Measurements from ENCODE around the gene SLC13A2.
"Not testable (repeated sequence)": the region's sequence is repeated elsewhere in the genome, so short reads cannot be mapped to it uniquely, and the experiment has no call there.

DNA sequence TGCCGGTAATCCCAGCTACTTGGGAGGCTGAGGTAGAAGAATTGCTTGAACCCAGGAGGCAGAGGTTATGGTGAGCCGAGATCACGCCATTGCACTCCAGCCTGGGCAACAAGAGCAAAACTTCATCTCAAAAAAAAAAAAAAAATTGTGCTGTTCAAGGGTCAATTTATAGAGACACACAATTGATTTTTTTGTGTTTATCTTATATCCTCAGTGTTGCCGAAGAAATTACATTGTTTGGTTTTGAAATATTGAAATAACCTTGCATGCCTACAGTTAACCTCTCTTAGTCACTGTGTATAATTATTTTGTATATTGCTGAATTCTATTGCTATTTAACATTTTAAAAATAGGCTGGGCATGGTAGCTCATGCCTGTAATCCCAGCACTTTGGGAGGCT lies 45.5 kb upstream of the SLC13A2 start:
- not testable (repeated sequence) for TF ChIP-seq POLR2AphosphoS5, POLR2A, EP300 (IDR thresholded peaks at IDR 0.05)
- TF ChIP-seq, protein P1, sequence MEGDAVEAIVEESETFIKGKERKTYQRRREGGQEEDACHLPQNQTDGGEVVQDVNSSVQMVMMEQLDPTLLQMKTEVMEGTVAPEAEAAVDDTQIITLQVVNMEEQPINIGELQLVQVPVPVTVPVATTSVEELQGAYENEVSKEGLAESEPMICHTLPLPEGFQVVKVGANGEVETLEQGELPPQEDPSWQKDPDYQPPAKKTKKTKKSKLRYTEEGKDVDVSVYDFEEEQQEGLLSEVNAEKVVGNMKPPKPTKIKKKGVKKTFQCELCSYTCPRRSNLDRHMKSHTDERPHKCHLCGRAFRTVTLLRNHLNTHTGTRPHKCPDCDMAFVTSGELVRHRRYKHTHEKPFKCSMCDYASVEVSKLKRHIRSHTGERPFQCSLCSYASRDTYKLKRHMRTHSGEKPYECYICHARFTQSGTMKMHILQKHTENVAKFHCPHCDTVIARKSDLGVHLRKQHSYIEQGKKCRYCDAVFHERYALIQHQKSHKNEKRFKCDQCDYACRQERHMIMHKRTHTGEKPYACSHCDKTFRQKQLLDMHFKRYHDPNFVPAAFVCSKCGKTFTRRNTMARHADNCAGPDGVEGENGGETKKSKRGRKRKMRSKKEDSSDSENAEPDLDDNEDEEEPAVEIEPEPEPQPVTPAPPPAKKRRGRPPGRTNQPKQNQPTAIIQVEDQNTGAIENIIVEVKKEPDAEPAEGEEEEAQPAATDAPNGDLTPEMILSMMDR (IDR thresholded peaks at IDR 0.05), result not testable (repeated sequence)

All from upper lobe of left lung (tissue), 4 donors.